BJ (cell line): ENCODE data around the gene CX3CR1. TPM values are rescaled to one million over a fixed set of nuclear protein-coding genes. Genes with fewer than 3 reads are reported as not detected.

Experiments used
- CTCF ChIA-PET: fragments of 350-600 bp; formaldehyde crosslinking; extraction: SDS; loops from one replicate; lab custom pipeline; 2021; ENCODE audit warnings: antibody characterized with exemption, inconsistent platforms; lab: Yijun Ruan, JAX
- POLR2A ChIA-PET: fragments of 300-600 bp; sonication (Branson Sonifier 250); formaldehyde crosslinking; extraction: SDS; loops from one replicate; lab custom pipeline; 2021; ENCODE audit warnings: antibody characterized with exemption; lab: Charles Lee
- DNase-seq: peaks from one replicate; pipeline ENCODE4 v3.0.0-alpha.2; 2011; ENCODE audit warnings: low read depth
- H3K27me3 ChIP-seq: 2 replicates; pipeline ENCODE4 v1.6.0; 2011; ENCODE audit warnings: low read length; ENCODE audit not compliant: control insufficient read depth, insufficient read depth
- H3K36me3 ChIP-seq: 2 replicates; pipeline ENCODE4 v1.5.1; 2011; ENCODE audit warnings: low read length; ENCODE audit not compliant: control insufficient read depth, insufficient read depth
- H3K4me3 ChIP-seq: 2 replicates; pipeline ENCODE4 v1.5.1; 2011; ENCODE audit warnings: low read depth, mild to moderate bottlenecking, control low read depth, low read length
- CTCF ChIP-seq: IDR thresholded peaks from 2 replicates; pipeline ENCODE4 v1.5.1; 2011; ENCODE audit warnings: low read depth, mild to moderate bottlenecking, control low read depth, inconsistent platforms, low read length, moderate library complexity; ENCODE audit not compliant: insufficient read depth
- polyA plus RNA-seq: library from polyadenylated mRNA; depleted of rRNA; stranded (reverse); fragments of >200 nt; gene quantifications from 2 replicates; pipeline ENCODE4 v1.2.3, GENCODE V29; 2011

The CX3CR1 gene
- polyA plus RNA-seq, 1 experiment, result 0.45 TPM

- peak; percentile 60 for DNase-seq
- ChIA-PET CTCF (interaction anchor here (0.7 to 2.5 kb wide), 2 partner anchors 33 to 37 kb away, joined by 3 to 11 read pairs; no protein-coding TSS in a partner anchor), POLR2A (no interaction called here)
- no peak overlapping the region for H3K4me3 ChIP-seq
- peaks cover 7% of the 10 kb centered on the region for H3K27me3 ChIP-seq
- no peaks in the 10 kb centered on the region for H3K36me3 ChIP-seq
- no peak for TF ChIP-seq CTCF
These were observed 24.9 kb downstream of the CX3CR1 start for GRCh38 chr3:39254806-39255449.

DNA sequence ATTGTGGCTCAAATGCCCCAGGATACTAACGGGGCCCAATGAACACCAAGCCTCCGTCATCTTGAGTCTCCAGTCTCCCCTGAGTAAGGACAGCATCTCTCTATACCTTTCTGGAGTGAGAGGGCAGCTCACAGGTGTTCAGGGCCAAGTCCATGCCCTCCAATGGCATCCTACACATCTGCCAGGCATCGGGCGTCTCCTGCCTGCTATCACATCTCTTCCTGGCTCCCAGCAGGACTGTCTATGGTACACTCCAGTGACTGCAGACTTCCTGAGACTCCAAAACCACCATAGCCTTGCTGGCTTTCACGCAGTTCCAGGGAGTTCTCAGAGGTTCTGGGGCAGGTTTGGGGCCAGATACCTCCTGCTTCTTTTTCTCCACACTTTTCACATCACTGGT, 28.3 kb downstream of the CX3CR1 start:
- Histone ChIP-seq H3K27me3 (peaks cover 4% of the 10 kb centered on the region; the same call in 1 of the 2 replicates), H3K4me3 (no peak overlapping the region), H3K36me3 (no peaks in the 10 kb centered on the region)
- ChIA-PET POLR2A (no interaction called here), CTCF (interaction anchor here (1.1 kb wide), 1 partner anchor 125 kb away, joined by 3 read pairs; no protein-coding TSS in a partner anchor)
- DNase-seq, result no peak
- TF ChIP-seq CTCF, result no peak

GRCh38 chr3:39250116-39250747, 29.6 kb downstream of the CX3CR1 start:
- TF ChIP-seq CTCF, result no peak
- no peak for DNase-seq
- ChIA-PET CTCF (interaction anchor here (0.8 to 1.7 kb wide), 3 partner anchors 41 to 116 kb away, joined by 3 read pairs; no protein-coding TSS in a partner anchor), POLR2A (no interaction called here)
- Histone ChIP-seq H3K36me3 (no peaks in the 10 kb centered on the region), H3K4me3 (no peak overlapping the region), H3K27me3 (peaks cover 4% of the 10 kb centered on the region; the same call in 1 of the 2 replicates)

DNA sequence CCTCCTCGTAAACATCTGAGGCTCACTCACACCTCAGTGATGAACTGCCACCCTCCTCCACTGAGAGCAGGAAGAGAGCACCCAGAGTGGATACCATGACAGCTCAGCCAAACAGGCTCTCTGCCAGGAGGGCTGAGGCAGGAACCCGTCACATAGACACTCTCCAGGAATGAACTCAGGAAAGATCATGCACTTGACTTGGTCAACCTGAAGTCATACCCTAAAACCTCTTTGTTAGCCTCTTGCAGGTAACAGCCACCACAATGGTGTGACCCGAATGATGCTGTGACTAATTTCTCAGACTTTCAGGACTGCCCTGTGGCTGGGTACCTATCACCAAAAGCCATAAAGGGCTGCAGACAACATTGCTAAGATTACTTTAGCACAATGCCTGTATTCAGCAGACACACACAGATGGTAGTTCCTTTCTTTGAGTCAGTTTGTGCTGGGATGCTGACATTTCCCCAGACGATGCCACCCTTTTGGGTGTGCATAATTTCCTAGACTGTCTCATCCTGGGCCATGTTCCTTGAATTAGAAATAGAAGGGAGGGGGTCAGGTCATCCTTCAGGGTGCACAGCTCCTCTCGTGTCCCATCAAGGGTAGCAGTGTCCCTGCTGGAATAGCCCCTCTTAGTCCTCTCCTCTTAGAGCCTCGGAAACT, 30.3 kb downstream of the CX3CR1 start:
- H3K4me3 ChIP-seq, result no peak overlapping the region
- no peak for TF ChIP-seq CTCF
- H3K27me3 ChIP-seq, result peaks cover 7% of the 10 kb centered on the region
- DNase-seq, result no peak
- ChIA-PET POLR2A (no interaction called here), CTCF (interaction anchor here (0.8 to 1.7 kb wide), 3 partner anchors 42 to 116 kb away, joined by 3 read pairs; no protein-coding TSS in a partner anchor)
- no peaks in the 10 kb centered on the region for H3K36me3 ChIP-seq

DNA sequence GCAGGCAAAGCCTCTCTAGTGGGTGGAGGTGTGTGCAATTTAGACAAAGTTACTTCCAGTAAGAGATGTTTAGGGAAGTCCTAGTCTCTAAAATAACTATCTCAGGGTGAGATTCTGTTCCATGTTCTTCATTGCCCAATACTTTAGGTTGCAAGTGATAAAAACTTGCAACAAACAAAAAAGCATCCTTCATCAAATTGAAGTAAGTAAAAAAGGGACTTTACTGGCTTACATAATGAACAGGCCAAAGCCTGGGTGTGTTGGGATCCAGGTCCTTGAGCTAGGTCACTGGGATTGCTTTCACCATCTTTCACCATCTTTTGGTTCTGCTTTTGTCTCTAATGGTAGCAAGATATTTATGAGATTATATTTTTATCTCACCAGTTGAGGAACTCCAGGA, 38.3 kb downstream of the CX3CR1 start:
- no peak for TF ChIP-seq CTCF
- Histone ChIP-seq H3K27me3 (peaks cover 9% of the 10 kb centered on the region), H3K4me3 (no peak overlapping the region), H3K36me3 (no peaks in the 10 kb centered on the region)
- DNase-seq, result no peak
- POLR2A ChIA-PET, result no interaction called here
- CTCF ChIA-PET, result no interaction called here
